Kidney epithelial cell (primary cell): ENCODE measurements around the gene RAB1B. TPM values are rescaled to one million over a fixed set of nuclear protein-coding genes. Genes with fewer than 3 reads are reported as not detected.

Experiments
- DNase-seq: peaks from one replicate; pipeline ENCODE4 v3.0.0-alpha.2; 2010; ENCODE audit warnings: low read depth
- H3K27me3 ChIP-seq: 2 replicates; pipeline ENCODE4 v1.6.0; 2011; ENCODE audit warnings: low read length; ENCODE audit not compliant: control insufficient read depth, insufficient read depth
- H3K36me3 ChIP-seq: 2 replicates; pipeline ENCODE4 v1.5.1; 2011; ENCODE audit warnings: low read length; ENCODE audit not compliant: control insufficient read depth, insufficient read depth
- H3K4me3 ChIP-seq: 2 replicates; pipeline ENCODE4 v1.5.1; 2011; ENCODE audit warnings: low read depth, mild to moderate bottlenecking, control low read depth, low read length
- total RNA-seq: library from RNA; depleted of rRNA; stranded (reverse); fragments of >200 nt; gene quantifications from 2 replicates; pipeline ENCODE4 v1.2.3, GENCODE V29; 2015
- TF ChIP-seq, protein P1 (sequence below): IDR thresholded peaks from 2 replicates; pipeline ENCODE4 v1.5.1; 2011; ENCODE audit warnings: mild to moderate bottlenecking, moderate library complexity, low read length, control low read depth, inconsistent platforms; ENCODE audit not compliant: insufficient read depth, poor library complexity, severe bottlenecking

The RAB1B gene
- total RNA-seq, 1 donor from 2014 or later = 108 TPM

- H3K4me3 ChIP-seq = no peak overlapping the region
- TF ChIP-seq, protein P1, sequence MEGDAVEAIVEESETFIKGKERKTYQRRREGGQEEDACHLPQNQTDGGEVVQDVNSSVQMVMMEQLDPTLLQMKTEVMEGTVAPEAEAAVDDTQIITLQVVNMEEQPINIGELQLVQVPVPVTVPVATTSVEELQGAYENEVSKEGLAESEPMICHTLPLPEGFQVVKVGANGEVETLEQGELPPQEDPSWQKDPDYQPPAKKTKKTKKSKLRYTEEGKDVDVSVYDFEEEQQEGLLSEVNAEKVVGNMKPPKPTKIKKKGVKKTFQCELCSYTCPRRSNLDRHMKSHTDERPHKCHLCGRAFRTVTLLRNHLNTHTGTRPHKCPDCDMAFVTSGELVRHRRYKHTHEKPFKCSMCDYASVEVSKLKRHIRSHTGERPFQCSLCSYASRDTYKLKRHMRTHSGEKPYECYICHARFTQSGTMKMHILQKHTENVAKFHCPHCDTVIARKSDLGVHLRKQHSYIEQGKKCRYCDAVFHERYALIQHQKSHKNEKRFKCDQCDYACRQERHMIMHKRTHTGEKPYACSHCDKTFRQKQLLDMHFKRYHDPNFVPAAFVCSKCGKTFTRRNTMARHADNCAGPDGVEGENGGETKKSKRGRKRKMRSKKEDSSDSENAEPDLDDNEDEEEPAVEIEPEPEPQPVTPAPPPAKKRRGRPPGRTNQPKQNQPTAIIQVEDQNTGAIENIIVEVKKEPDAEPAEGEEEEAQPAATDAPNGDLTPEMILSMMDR = no peak
- DNase-seq = no peak
- H3K27me3 ChIP-seq = peaks cover 1% of the 10 kb centered on the region
- H3K36me3 ChIP-seq = no peaks in the 10 kb centered on the region
These were observed 16.2 kb downstream of the RAB1B start for GRCh38 chr11:66284526-66285078.

DNA sequence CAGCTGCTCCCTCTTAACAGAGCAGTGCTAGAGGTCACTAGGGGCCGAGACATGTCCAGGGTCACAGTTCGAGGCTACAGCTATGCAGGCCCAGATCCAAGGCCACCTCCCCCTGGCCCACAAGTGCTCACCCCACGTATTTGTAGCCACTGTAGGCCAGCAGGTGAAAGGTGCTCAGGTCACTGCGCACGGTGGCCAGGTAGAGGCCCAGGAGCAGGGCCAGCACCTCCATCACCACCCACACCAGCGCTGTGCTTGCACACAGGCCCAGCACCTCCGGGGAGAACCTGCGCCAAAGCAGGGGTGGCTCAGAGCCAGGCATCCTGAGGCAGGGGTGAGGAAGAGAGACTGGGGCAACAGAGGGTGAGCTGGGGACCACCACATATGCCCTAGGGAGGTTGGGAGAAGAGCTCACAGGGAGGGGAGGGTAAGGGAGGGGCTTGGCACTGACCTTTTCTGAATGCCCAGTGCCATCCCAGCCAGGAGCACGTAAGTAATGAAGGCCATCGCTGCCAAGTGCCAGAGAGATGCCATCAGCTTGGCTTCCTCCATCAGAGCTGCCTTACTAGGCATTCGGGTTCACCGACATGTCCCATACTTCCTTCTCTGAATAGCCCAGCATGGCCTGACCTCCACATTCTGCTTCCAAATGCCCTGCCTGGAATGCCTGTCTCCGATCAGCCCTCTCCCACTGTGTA is 17.0 kb downstream of the RAB1B start:
- Histone ChIP-seq H3K4me3 (no peak overlapping the region), H3K27me3 (no peaks in the 10 kb centered on the region), H3K36me3 (no peaks in the 10 kb centered on the region)
- no peak for DNase-seq
- TF ChIP-seq, protein P1 = no peak

DNA sequence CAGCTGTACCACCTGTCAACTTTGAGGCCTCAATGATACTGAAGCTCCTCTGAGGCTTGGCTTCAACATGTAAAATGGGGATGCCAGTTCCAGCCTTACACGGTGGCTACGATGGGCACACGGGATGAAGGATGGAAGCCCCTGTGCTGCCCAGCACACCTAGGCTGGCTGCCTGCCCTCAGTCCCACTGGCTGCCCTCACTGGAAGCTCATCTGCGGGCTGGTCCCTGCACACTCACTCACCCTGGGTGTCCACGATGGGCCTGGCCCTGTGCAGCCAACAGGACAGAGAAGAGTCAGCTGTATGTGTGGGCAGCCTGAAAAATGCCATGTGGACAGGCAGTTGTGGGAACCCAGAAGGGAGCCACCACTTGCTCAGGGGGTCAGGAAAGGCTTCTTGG is 18.3 kb downstream of the RAB1B start:
- no peaks in the 10 kb centered on the region for H3K36me3 ChIP-seq
- TF ChIP-seq, protein P1 = no peak
- DNase-seq = no peak
- no peak overlapping the region for H3K4me3 ChIP-seq
- H3K27me3 ChIP-seq = peaks cover 7% of the 10 kb centered on the region

DNA sequence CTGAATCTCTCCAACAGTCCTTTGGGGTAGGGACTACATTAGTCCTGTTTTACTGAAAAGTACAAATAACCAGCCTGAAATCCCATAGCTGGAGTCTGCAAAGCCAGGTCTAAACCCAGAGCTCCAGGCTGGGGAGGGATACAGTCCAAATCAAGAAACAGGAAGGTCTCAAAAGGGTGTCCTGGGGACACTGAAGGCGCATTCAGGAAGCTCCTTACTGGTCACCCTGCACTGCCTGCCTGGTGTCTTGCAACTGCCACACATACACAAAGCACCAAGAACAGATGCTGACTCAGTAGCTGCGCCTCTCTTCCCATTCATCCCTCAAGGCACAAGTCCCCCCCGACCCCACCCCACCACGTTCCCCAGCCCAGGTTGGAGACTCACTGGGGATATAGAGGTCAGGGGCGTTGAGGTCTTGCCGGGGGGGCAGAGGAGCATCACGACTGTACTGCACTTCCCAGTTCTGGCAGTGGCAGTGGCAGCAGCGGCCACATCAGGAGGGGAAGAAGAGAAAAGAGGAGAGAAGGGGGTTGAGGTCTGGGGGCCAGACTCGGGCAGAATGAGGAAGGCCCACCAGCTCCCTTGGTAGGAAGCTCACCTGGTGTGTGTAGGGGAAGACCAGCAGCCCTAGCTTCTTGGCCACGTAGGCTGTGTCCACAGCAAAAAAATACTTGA is 18.9 kb downstream of the RAB1B start:
- TF ChIP-seq, protein P1 = no peak
- DNase-seq = no peak
- Histone ChIP-seq H3K4me3 (no peak overlapping the region), H3K27me3 (peaks cover 13% of the 10 kb centered on the region), H3K36me3 (no peaks in the 10 kb centered on the region)

DNA sequence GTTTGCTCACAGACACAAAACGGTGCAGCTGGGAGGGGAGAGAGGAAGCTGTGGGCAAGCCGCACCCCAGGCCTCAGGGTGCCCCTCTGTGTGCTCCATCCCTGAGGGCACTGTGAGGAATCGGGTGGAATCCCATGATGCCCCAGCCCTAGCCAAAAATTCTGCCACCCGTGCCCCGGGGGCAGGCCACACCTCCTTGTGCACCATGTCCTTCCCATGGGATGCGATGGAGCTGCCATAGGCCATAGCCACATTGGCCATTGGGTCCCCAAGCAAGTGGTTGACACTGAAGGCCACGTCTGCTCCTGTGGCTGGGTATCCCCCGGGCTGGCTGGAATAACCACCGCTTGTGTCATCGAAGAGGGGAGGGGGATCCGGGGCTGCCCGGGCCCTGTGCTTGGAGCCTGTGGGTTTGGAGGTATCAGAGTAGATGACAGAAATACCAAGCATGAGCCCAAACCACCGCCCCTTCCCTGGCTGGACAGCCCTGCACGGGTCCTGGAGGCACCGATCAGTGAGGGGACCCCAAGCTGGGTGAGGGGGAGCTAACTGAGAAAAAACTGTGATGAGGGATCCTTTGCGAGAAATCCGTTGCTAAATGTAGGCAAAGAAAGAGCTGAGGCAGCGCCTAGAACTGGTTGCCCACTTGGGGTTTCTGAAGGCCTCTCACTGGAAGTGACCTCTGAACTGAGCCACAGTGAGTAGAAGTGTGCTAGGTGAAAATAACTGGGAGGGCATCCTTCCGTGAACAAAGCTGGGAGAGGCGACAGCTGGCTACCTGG is 19.6 kb downstream of the RAB1B start:
- TF ChIP-seq, protein P1 = no peak
- H3K4me3 ChIP-seq = peak overlapping the region; percentile 74
- DNase-seq = no peak
- no peaks in the 10 kb centered on the region for H3K36me3 ChIP-seq
- H3K27me3 ChIP-seq = peaks cover 20% of the 10 kb centered on the region
